SIG-M5 (cell line): ENCODE results near the gene COX14.

Experiments
- DNase-seq: peaks from one replicate; lab custom pipeline; 2025; lab: John Stamatoyannopoulos, UW

COX14 gene

DNA sequence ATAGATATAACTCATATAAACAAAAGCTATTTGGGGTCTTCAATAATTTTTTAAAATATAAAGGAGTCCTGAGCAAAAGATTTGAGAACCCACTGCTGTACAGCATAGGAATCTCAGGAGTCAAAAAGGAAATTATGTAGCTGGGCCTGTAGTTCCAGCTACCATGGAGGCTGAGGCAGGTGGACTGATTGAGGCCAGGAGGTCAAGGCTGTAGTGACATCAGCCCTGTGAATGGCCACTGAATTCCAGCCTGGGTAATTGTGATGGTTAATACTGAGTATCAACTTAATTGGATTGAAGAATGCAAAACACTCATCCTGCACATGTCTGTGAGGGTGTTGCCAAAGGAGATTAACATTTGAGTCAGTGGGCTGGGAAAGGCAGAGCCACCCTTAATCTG is 44.6 kb downstream of the COX14 start:
- DNase-seq = no peak

DNA sequence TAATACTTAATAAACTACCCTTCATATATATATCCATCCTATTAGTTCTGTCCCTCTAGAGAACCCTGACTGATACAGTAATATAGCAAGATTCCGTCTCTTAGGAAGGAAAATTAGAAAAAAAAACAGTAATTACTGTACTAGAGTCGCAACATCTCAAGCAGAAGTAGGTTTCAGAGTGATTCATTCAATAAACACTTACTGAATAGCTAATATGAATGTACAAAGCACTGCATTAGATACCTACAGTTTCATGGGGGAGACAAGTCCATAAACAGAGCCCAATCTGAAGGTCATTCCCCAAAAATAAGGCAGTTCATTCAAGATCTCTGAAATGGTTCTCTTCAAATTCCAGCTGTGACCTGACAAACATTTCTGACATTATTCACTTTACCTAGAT is 45.2 kb downstream of the COX14 start:
- DNase-seq = no peak

DNA sequence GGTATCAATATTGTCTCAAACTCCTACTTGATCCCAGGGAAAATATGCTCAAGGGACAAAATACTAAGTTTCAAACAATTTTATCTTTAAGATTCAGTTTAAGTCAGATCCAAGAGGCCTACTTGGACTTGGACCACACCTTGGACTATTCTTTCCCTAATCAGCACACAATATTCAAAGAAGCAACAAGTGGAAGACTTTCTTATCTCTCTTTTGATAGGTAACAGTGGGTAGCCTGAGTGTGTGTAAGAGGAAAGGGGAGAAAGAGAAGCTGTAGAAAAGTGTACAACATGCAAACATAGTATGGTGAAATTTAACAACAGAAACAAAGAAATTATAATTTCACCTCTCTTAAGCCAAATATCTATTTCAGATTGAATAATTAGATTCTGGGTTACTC is 48.6 kb downstream of the COX14 start:
- DNase-seq = no peak

DNA sequence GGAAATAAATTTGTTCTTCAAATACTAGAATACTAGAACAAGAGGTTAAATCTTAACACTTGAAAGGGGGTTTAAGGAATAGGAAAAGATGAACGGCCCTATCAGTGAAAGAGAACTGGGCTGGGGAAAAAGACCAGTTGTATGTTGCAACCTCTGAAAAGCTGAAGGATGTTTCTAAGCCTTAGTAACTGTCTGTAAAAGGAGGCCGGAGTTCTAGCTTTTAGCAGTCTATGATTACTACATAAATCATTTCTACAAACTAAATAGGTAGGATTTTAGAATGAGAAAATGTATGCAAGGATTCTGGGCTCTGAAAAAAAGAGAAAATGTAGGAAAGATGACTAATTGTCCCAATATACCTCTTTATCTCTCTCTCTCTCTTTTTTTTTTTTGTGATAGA is 50.2 kb downstream of the COX14 start:
- no peak for DNase-seq

DNA sequence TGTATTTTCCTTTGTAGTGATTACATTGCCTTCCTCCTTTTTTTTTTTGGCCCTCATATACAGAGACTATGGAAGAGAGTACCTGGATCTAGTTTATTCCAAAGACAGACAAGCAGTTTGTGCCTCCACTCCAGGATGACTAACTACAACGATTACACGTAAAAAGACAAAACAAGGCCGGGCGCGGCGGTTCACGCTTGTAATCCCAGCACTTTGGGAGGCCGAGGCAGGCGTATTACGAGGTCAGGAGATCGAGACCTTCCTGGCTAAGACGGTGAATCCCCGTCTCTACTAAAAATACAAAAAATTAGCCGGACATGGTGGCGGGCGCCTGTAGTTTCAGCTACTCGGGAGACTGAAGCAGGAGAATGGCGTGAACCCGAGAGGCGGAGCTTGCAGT is 52.9 kb downstream of the COX14 start:
- no peak for DNase-seq

DNA sequence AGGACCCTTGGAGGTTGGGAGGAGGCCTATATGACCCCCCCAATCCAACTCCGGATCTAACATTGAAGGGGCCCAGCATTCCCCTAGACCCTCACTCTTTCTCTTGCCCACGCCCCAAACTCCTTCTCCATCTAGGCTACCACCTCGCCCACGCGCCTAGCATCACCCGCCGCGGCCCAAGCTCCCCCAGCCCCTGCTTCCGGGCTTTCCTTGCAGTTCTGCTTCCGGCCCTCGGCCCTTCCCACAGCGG is 54.7 kb downstream of the COX14 start:
- no peak for DNase-seq

DNA sequence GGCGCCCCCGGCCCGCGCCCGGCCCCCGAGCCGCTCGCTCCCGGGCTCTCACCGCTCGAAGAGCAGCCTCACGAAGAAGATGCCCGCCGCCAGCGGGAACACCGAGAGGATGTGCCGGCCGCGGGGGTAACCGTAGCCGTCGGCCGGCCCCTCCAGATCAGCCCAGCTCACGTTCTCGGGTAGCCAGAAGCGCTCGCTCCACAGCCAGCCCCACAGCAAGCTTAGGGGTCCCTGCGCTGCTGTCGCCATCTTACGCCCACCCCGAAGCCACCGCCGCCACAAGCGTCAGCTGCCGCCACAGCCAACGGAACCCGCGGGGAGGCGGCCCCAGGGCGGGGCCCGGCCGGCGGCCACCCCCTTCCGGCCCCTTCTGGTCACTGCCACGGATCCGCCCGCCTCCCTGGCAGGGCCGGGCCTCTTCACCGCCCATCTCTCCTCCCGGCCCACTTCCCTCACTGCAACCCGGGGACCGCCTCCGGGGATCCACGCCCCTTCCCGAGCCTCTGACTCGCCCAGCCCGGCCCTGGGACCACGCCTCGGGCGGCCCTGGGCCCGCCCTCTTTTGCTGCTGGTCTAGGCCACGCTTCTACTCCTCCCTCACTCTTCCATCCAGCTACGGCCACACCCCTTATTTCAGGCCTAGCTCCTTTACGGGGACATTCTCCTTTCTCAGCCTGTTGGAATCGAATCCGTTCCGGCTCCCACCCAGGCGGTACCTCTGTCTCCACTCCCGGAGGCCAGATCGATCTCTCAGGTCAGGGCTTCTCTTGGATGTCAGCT is 55.2 kb downstream of the COX14 start, which contains the start of gene CERS5:
Gene CERS5, minus strand, starts transcription at position 321 of the 780 bp plus-strand sequence. Its CDS starts 72 bp downstream, at position 249.
- peak; percentile 95 for DNase-seq
